Measurements from ENCODE around the gene UPF1. TPM values are rescaled to one million over a fixed set of nuclear protein-coding genes. Genes with fewer than 3 reads are reported as not detected.

UPF1 gene
- total and polyA plus RNA-seq, 2 of the 13 experiments (the other 11 are each of a cell fraction or from before 2014, with no cell fraction given) = 16.9 to 41.8 TPM

DNA sequence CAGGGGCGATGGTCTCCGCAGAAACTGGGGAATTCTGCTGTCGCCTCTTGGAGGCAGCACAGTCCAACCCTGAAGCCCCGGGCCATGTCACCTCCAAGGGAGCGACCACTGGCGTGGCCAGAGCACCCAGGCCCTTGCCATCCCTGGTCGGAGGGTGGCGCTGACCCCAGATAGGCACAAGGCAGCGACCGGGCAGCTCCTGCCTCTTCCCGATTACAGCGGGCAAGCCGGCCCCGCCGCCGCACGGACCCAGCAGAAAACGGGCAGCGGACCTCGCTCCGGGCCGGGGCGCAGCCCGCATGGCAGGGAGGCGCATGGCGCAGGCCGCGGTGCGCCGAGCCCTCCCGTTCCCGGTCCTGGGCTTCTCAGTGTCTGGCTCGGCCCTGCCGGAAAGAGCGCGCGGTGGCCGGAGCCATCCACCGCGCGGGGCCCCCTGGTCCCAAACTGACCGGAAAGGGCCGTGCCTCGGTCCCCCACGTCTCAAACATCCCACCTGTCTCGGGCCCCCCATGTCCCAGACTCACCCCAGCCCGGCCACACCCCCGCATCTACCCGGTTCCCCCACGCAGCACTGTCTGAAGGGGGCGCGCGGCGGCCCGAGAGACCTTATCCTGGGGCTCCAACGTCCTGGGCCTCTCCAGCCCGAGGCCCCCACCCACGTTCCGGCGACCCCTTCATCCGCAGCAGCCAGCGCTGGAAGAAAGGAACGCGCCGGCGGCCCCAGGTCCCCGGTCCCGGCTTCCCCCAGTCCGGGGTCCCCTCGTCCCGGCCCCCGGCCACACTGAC, 63.5 kb downstream of the UPF1 start (continued):
- TF ChIP-seq, protein P1, sequence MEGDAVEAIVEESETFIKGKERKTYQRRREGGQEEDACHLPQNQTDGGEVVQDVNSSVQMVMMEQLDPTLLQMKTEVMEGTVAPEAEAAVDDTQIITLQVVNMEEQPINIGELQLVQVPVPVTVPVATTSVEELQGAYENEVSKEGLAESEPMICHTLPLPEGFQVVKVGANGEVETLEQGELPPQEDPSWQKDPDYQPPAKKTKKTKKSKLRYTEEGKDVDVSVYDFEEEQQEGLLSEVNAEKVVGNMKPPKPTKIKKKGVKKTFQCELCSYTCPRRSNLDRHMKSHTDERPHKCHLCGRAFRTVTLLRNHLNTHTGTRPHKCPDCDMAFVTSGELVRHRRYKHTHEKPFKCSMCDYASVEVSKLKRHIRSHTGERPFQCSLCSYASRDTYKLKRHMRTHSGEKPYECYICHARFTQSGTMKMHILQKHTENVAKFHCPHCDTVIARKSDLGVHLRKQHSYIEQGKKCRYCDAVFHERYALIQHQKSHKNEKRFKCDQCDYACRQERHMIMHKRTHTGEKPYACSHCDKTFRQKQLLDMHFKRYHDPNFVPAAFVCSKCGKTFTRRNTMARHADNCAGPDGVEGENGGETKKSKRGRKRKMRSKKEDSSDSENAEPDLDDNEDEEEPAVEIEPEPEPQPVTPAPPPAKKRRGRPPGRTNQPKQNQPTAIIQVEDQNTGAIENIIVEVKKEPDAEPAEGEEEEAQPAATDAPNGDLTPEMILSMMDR (CRISPR knock-in tag; IDR thresholded peaks at IDR 0.05) = peak; percentile 96
- no peak for TF ChIP-seq SOX13 (IDR thresholded peaks at IDR 0.05)
- TF ChIP-seq SOX13 (CRISPR knock-in tag; conservative IDR thresholded peaks at IDR 0.05 in 1 of 2, IDR thresholded peaks at IDR 0.05 in 1 of 2) = no peak
- TF ChIP-seq WIZ (CRISPR knock-in tag; IDR thresholded peaks at IDR 0.05) = 0 out of 2 replicates have a peak, but pooled peaks have one; percentile 23
- no peak for TF ChIP-seq ZNF674 (CRISPR knock-in tag; IDR thresholded peaks at IDR 0.05; ENCODE audit: low read depth)
- no peak for TF ChIP-seq KLF13 (CRISPR knock-in tag; IDR thresholded peaks at IDR 0.05)
- TF ChIP-seq RXRB (CRISPR knock-in tag; IDR thresholded peaks at IDR 0.05; ENCODE audit: borderline replicate concordance) = peak; percentile 31; the same call in 1 of the 2 replicates
- TF ChIP-seq ZNF530 (CRISPR knock-in tag; IDR thresholded peaks at IDR 0.05; ENCODE audit: low read depth) = no peak
- 0 out of 2 replicates have a peak, but pooled peaks have one; percentile 17 for TF ChIP-seq ZNF331 (CRISPR knock-in tag; IDR thresholded peaks at IDR 0.05)
- TF ChIP-seq ZNF333 (CRISPR knock-in tag; IDR thresholded peaks at IDR 0.05; ENCODE audit: borderline replicate concordance) = no peak
- TF ChIP-seq, protein P2, sequence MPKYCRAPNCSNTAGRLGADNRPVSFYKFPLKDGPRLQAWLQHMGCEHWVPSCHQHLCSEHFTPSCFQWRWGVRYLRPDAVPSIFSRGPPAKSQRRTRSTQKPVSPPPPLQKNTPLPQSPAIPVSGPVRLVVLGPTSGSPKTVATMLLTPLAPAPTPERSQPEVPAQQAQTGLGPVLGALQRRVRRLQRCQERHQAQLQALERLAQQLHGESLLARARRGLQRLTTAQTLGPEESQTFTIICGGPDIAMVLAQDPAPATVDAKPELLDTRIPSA (CRISPR knock-in tag; IDR thresholded peaks at IDR 0.05; ENCODE audit: borderline replicate concordance) = 0 out of 2 replicates have a peak, but pooled peaks have one; percentile 34
- TF ChIP-seq, protein P3, sequence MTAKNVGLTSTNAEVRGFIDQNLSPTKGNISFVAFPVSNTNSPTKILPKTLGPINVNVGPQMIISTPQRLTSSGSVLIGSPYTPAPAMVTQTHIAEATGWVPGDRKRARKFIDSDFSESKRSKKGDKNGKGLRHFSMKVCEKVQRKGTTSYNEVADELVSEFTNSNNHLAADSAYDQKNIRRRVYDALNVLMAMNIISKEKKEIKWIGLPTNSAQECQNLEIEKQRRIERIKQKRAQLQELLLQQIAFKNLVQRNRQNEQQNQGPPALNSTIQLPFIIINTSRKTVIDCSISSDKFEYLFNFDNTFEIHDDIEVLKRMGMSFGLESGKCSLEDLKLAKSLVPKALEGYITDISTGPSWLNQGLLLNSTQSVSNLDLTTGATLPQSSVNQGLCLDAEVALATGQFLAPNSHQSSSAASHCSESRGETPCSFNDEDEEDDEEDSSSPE (CRISPR knock-in tag; IDR thresholded peaks at IDR 0.05) = 0 out of 2 replicates have a peak, but pooled peaks have one; percentile 10
- no peak for TF ChIP-seq ZNF562 (CRISPR knock-in tag; IDR thresholded peaks at IDR 0.05; ENCODE audit: borderline replicate concordance)
- no peak for TF ChIP-seq ZNF569 (CRISPR knock-in tag; IDR thresholded peaks at IDR 0.05; ENCODE audit: borderline replicate concordance)
- peak; percentile 71; the same call in 1 of the 2 replicates for TF ChIP-seq ZFY (CRISPR knock-in tag; IDR thresholded peaks at IDR 0.05)
- TF ChIP-seq MAFK (conservative IDR thresholded peaks at IDR 0.05 in 1 of 2, IDR thresholded peaks at IDR 0.05 in 1 of 2; ENCODE audit: low read length in 2 of 2) = no peak
- TF ChIP-seq, protein P4, sequence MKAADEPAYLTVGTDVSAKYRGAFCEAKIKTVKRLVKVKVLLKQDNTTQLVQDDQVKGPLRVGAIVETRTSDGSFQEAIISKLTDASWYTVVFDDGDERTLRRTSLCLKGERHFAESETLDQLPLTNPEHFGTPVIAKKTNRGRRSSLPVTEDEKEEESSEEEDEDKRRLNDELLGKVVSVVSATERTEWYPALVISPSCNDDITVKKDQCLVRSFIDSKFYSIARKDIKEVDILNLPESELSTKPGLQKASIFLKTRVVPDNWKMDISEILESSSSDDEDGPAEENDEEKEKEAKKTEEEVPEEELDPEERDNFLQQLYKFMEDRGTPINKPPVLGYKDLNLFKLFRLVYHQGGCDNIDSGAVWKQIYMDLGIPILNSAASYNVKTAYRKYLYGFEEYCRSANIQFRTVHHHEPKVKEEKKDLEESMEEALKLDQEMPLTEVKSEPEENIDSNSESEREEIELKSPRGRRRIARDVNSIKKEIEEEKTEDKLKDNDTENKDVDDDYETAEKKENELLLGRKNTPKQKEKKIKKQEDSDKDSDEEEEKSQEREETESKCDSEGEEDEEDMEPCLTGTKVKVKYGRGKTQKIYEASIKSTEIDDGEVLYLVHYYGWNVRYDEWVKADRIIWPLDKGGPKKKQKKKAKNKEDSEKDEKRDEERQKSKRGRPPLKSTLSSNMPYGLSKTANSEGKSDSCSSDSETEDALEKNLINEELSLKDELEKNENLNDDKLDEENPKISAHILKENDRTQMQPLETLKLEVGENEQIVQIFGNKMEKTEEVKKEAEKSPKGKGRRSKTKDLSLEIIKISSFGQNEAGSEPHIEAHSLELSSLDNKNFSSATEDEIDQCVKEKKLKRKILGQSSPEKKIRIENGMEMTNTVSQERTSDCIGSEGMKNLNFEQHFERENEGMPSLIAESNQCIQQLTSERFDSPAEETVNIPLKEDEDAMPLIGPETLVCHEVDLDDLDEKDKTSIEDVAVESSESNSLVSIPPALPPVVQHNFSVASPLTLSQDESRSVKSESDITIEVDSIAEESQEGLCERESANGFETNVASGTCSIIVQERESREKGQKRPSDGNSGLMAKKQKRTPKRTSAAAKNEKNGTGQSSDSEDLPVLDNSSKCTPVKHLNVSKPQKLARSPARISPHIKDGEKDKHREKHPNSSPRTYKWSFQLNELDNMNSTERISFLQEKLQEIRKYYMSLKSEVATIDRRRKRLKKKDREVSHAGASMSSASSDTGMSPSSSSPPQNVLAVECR (CRISPR knock-in tag; IDR thresholded peaks at IDR 0.05; ENCODE audit: borderline replicate concordance) = peak; percentile 55; the same call in 1 of the 2 replicates
- no peak; the same call in 1 of the 2 replicates for TF ChIP-seq ARNT2 (CRISPR knock-in tag; IDR thresholded peaks at IDR 0.05; ENCODE audit: low read depth)

All from HepG2 (cell line).